GM21717 (cell line): ENCODE data around the gene PRKCE.

Experiments used
- ATAC-seq: cut with Tn5 transposase; IDR thresholded peaks from one replicate; pipeline ENCODE4 v1.9.1; 2021; ENCODE audit warnings: mild to moderate bottlenecking, moderate library complexity; ENCODE audit not compliant: unreplicated experiment

The PRKCE gene

GRCh38 chr2:45721150-45721549, 69.7 kb downstream of the PRKCE start:
- ATAC-seq: no peak

- no peak for ATAC-seq
These were observed 71.0 kb downstream of the PRKCE start for GRCh38 chr2:45722477-45722876.

- no peak for ATAC-seq
These were observed 72.4 kb downstream of the PRKCE start for GRCh38 chr2:45723857-45724256.

GRCh38 chr2:45724335-45724734, 72.9 kb downstream of the PRKCE start:
- no peak for ATAC-seq

- ATAC-seq: no peak
These were observed 74.3 kb downstream of the PRKCE start for GRCh38 chr2:45725731-45726130.

- ATAC-seq: no peak
These were observed 74.7 kb downstream of the PRKCE start for GRCh38 chr2:45726188-45726587.

- peak; percentile 83 for ATAC-seq
These were observed 77.0 kb downstream of the PRKCE start for GRCh38 chr2:45728458-45728942.

GRCh38 chr2:45729753-45730512, 78.5 kb downstream of the PRKCE start:
- ATAC-seq: peak; percentile 54

GRCh38 chr2:45731141-45731540, 79.7 kb downstream of the PRKCE start:
- ATAC-seq: no peak

- no peak for ATAC-seq
These were observed 81.0 kb downstream of the PRKCE start for GRCh38 chr2:45732436-45732835.

GRCh38 chr2:45732946-45733345, 81.5 kb downstream of the PRKCE start:
- no peak for ATAC-seq

GRCh38 chr2:45734336-45734735, 82.9 kb downstream of the PRKCE start:
- ATAC-seq: no peak

- no peak for ATAC-seq
These were observed 83.5 kb downstream of the PRKCE start for GRCh38 chr2:45734952-45735351.

GRCh38 chr2:45736757-45737704, 85.6 kb downstream of the PRKCE start:
- no peak for ATAC-seq

GRCh38 chr2:45739796-45740485, 88.5 kb downstream of the PRKCE start:
- ATAC-seq: no peak

GRCh38 chr2:45741161-45741850, 89.8 kb downstream of the PRKCE start:
- no peak for ATAC-seq

GRCh38 chr2:45743531-45744396, 92.3 kb downstream of the PRKCE start:
- ATAC-seq: no peak

GRCh38 chr2:45745231-45745630, 93.8 kb downstream of the PRKCE start:
- ATAC-seq: no peak

GRCh38 chr2:45746888-45747287, 95.4 kb downstream of the PRKCE start:
- ATAC-seq: no peak

- ATAC-seq: no peak
These were observed 95.9 kb downstream of the PRKCE start for GRCh38 chr2:45747363-45747762.
